Measurements from ENCODE around the gene CAST.

The CAST gene

DNA sequence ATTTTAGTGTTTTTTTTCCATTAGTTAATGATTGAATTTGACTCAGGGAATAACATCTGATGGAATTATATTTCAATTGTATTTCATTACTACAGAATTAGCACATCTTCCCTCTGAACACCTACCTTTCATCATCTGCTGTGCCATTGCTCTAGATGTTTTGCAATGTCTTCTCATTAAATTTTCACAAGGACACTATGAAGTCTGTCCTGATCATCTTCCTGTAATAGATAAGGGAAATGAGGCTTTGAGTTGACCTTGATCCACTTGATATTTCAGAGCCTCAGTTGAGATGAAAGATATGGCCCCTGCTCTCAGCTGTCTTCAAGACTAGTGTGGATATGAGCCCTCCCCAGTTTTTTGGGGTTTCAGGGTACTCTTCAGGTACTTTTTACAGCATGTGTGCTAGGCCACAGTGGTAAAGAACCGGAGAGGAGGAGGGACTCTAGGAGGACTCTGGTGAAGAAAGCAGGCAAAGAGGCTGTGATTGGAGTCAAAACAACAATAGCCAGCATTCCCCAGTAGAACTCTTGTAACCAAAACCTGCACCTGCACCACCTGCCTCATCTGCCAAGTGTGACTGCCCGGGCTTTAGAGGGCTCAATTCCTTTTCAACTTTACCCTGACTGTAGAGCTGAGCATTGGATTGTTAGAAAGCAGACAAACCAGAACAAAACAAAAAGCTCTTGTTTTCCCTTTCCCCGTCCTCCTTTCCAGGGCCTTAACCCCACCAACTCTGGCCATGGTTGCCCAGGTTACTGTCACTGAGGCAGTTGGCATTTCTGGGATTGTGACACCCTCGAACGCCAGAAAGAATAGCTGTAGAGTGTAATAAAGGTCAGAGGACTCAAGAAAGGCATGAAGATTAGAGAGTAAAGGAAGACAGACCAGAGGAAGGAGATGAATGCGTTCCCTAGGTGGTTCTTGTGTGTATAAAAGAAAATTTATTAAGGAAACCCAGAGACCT is 89.3 kb downstream of the CAST start:
- Histone ChIP-seq H3K9ac (ENCODE audit: low read length) (no peak overlapping the region), H3K9me3 (ENCODE audit: low read length) (no peaks in the 10 kb centered on the region), H3K4me1 (ENCODE audit: insufficient read depth, low read length) (no peaks in the 10 kb centered on the region), H3K4me3 (ENCODE audit: low read depth in 1 of 2, low read length in 2 of 2) (no peak overlapping the region), H3K36me3 (ENCODE audit: insufficient read depth, low read length) (peaks cover 78% of the 10 kb centered on the region), H3K27me3 (ENCODE audit: control insufficient read depth in 1 of 2, insufficient read depth in 2 of 2, low read length in 2 of 2) (no peaks in the 10 kb centered on the region), H3K27ac (ENCODE audit: low read depth, low read length) (no peak overlapping the region)

DNA sequence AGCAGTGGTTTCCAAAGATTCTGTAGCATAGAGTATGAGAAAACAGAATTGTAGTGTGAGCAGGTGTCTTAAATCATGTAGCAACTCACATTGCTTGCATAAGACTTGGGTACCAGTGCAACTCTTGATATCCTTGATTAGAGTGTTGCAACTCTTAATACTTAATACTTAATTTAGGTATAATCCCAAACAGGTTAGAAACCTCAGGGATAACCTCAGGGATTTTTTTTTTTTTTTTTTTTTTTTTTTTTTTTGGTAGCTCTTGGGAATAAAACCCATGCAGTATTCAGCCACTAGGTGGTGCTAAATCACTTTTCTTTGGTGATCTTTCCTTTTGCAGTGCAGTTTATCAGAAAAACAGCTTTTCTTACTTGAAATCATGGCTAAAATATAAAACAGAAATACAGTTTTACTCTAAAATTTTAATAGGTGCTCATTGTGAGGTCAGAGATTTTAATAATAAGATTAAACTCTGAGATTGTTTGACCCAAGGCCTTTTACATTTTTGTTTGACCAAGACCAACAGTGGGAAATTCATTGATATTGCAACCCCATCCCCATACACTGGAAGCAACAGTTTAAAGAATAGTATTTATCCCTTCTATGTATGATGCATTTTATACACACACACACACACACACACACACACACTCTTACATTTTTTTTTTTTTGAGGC is 90.3 kb downstream of the CAST start:
- H3K9ac ChIP-seq (ENCODE audit: low read length) = no peak overlapping the region
- peaks cover 85% of the 10 kb centered on the region for H3K36me3 ChIP-seq (ENCODE audit: insufficient read depth, low read length)
- H3K27ac ChIP-seq (ENCODE audit: low read depth, low read length) = no peak overlapping the region
- H3K9me3 ChIP-seq (ENCODE audit: low read length) = no peaks in the 10 kb centered on the region
- no peaks in the 10 kb centered on the region for H3K27me3 ChIP-seq (ENCODE audit: control insufficient read depth in 1 of 2, insufficient read depth in 2 of 2, low read length in 2 of 2)
- H3K4me1 ChIP-seq (ENCODE audit: insufficient read depth, low read length) = no peaks in the 10 kb centered on the region
- no peak overlapping the region for H3K4me3 ChIP-seq (ENCODE audit: low read depth in 1 of 2, low read length in 2 of 2)

DNA sequence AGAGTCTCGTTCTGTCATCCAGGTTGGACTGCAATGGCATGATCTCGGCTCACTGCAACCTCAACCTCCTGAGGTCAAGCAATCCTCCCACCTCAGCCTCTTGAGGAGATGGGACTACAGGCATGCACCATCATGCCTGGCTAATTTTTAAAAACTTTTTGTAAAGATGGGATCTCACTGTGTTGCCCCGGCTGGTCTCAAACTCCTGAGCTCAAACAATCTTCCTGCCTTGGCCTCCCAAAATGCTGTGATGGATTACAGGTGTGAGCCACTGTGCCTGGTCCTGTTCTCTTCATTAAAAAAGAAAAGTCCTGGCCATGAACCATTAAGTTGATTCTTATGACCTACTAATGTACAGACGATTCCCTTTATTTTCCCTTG is 90.8 kb downstream of the CAST start:
- Histone ChIP-seq H3K36me3 (ENCODE audit: insufficient read depth, low read length) (peaks cover 84% of the 10 kb centered on the region), H3K9ac (ENCODE audit: low read length) (no peak overlapping the region), H3K27ac (ENCODE audit: low read depth, low read length) (no peak overlapping the region), H3K9me3 (ENCODE audit: low read length) (no peaks in the 10 kb centered on the region), H3K4me3 (ENCODE audit: low read depth in 1 of 2, low read length in 2 of 2) (no peak overlapping the region), H3K27me3 (ENCODE audit: control insufficient read depth in 1 of 2, insufficient read depth in 2 of 2, low read length in 2 of 2) (no peaks in the 10 kb centered on the region), H3K4me1 (ENCODE audit: insufficient read depth, low read length) (no peaks in the 10 kb centered on the region)

DNA sequence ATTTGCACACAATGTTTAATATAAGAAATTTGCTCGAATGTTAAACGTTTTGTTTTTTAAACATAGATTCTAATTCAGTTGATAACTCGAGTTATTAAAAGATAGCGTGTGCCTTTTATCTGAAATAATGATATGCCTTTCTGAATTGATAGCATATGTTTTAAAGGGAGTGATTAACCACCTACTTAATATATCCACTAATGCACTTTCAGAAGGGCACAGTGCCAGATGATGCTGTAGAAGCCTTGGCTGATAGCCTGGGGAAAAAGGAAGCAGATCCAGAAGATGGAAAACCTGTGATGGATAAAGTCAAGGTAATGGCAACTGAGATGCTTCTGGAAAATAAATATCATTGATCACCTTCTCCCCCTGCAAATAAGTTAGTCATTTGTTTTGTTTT is 91.7 kb downstream of the CAST start:
- no peaks in the 10 kb centered on the region for H3K27me3 ChIP-seq (ENCODE audit: control insufficient read depth in 1 of 2, insufficient read depth in 2 of 2, low read length in 2 of 2)
- H3K4me1 ChIP-seq (ENCODE audit: insufficient read depth, low read length) = no peaks in the 10 kb centered on the region
- H3K36me3 ChIP-seq (ENCODE audit: insufficient read depth, low read length) = peaks cover 84% of the 10 kb centered on the region
- no peak overlapping the region for H3K27ac ChIP-seq (ENCODE audit: low read depth, low read length)
- H3K4me3 ChIP-seq (ENCODE audit: low read depth in 1 of 2, low read length in 2 of 2) = no peak overlapping the region
- no peaks in the 10 kb centered on the region for H3K9me3 ChIP-seq (ENCODE audit: low read length)
- H3K9ac ChIP-seq (ENCODE audit: low read length) = no peak overlapping the region

DNA sequence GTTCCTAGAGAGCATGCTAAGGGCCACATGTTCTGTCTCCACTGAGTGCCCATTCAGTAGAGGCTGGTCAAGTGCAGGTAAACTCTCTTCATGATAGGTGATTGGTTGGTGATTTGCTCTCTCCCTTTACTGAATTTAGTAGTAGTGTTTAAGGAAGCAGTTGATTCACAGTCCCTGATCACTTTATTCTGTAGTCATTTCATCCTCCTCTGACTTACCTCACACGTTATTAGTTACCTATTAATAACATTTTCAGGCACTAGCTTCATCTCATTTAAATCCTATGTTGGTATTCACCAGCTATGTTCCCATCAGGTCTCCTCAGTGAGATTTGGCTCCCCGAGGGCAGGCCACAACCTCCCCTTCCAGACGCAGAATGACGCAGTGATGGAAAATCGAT is 93.7 kb downstream of the CAST start:
- Histone ChIP-seq H3K27ac (ENCODE audit: low read depth, low read length) (no peak overlapping the region), H3K4me3 (ENCODE audit: low read depth in 1 of 2, low read length in 2 of 2) (no peak overlapping the region), H3K36me3 (ENCODE audit: insufficient read depth, low read length) (peaks cover 65% of the 10 kb centered on the region), H3K9me3 (ENCODE audit: low read length) (no peaks in the 10 kb centered on the region), H3K27me3 (ENCODE audit: control insufficient read depth in 1 of 2, insufficient read depth in 2 of 2, low read length in 2 of 2) (no peaks in the 10 kb centered on the region), H3K4me1 (ENCODE audit: insufficient read depth, low read length) (no peaks in the 10 kb centered on the region), H3K9ac (ENCODE audit: low read length) (no peak overlapping the region)

DNA sequence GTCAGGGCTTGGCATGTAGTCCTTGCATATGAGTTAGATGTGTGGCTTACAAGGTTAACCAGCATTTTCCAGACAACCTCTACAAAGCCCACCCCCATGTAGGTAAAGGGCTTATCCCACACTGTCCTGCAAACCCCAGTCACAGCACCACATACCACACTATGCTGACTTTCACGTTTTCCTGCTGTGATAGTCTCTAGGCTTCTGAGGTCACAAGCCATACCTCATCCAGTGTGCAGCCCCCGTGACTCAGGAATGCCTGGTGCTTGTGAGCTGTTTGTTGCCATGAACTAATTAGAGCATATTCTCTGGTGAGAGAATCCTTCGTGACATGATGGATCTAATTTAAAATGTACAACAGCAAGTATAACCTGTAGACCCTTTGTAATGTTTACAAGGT is 94.8 kb downstream of the CAST start:
- peaks cover 54% of the 10 kb centered on the region for H3K36me3 ChIP-seq (ENCODE audit: insufficient read depth, low read length)
- H3K27me3 ChIP-seq (ENCODE audit: control insufficient read depth in 1 of 2, insufficient read depth in 2 of 2, low read length in 2 of 2) = no peaks in the 10 kb centered on the region
- H3K4me3 ChIP-seq (ENCODE audit: low read depth in 1 of 2, low read length in 2 of 2) = no peak overlapping the region
- H3K9me3 ChIP-seq (ENCODE audit: low read length) = no peaks in the 10 kb centered on the region
- H3K4me1 ChIP-seq (ENCODE audit: insufficient read depth, low read length) = no peaks in the 10 kb centered on the region
- H3K9ac ChIP-seq (ENCODE audit: low read length) = no peak overlapping the region
- no peak overlapping the region for H3K27ac ChIP-seq (ENCODE audit: low read depth, low read length)

DNA sequence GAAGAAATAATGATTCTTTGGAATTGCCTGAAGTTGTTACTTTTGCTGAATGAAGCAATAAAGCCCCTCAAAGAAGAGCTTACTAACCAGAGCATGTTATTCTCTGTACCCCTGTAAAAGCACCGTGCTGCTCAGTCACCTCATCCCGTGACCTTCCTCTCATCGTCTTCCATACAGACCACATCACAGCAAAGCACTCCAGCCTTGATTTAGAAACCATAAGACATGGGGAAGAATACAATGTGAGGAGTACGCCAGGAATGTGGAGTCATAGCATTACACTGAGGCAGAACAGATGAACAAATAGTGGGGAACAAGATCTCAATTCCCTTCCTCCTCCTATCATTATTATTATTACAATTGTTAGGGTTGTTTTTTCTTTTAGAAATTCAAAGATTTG is 96.4 kb downstream of the CAST start:
- H3K27ac ChIP-seq (ENCODE audit: low read depth, low read length) = no peak overlapping the region

DNA sequence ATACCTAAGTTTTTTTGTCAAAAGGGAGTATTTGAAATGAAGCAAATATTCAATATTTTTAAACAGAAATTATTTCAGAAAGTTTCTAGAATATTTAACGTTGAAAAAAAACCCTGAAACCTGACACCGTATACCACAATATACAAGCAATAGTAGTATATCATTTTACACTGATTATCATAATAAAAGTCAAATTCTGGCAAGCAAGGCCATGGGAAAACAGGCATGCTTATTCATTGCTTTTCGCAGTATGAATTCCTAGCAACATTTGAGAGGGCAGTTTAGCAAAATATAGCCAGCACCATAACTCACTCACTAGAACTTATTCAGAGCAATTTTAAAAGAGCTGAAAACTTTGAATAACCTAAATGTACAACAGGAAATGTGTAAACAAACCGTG is 99.4 kb downstream of the CAST start:
- Histone ChIP-seq H3K36me3 (ENCODE audit: insufficient read depth, low read length) (peaks cover 52% of the 10 kb centered on the region), H3K27me3 (ENCODE audit: control insufficient read depth in 1 of 2, insufficient read depth in 2 of 2, low read length in 2 of 2) (no peaks in the 10 kb centered on the region), H3K4me1 (ENCODE audit: insufficient read depth, low read length) (peaks cover 12% of the 10 kb centered on the region), H3K9me3 (ENCODE audit: low read length) (no peaks in the 10 kb centered on the region), H3K27ac (ENCODE audit: low read depth, low read length) (no peak overlapping the region), H3K9ac (ENCODE audit: low read length) (no peak overlapping the region), H3K4me3 (ENCODE audit: low read depth in 1 of 2, low read length in 2 of 2) (no peak overlapping the region)

More for the DNA sequence above, 96.4 kb downstream of the CAST start:
- Histone ChIP-seq H3K4me1 (ENCODE audit: insufficient read depth, low read length) (peaks cover 10% of the 10 kb centered on the region), H3K9me3 (ENCODE audit: low read length) (no peaks in the 10 kb centered on the region), H3K27me3 (ENCODE audit: control insufficient read depth in 1 of 2, insufficient read depth in 2 of 2, low read length in 2 of 2) (no peaks in the 10 kb centered on the region), H3K9ac (ENCODE audit: low read length) (no peak overlapping the region), H3K4me3 (ENCODE audit: low read depth in 1 of 2, low read length in 2 of 2) (no peak overlapping the region), H3K36me3 (ENCODE audit: insufficient read depth, low read length) (peaks cover 55% of the 10 kb centered on the region)

DNA sequence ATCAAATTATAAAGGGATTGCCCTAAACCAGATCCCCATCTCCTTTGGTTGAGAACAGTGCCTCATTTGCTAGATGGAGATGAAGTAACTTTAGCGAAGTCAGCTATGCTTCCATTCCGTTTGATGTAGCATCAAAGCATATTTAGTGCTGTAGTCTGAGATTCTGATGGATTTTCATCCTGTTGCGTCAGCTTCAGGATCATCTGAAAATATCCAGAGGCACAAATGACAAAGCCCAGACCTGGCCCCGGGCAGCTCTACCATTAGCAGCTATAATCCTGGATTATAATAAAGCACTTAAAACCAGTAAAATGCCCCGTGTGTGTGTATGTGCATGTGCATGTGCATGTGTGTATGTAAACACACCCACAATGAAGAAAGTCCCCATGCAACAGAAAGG is 100.8 kb downstream of the CAST start:
- Histone ChIP-seq H3K4me3 (ENCODE audit: low read depth in 1 of 2, low read length in 2 of 2) (no peak overlapping the region), H3K27ac (ENCODE audit: low read depth, low read length) (no peak overlapping the region), H3K36me3 (ENCODE audit: insufficient read depth, low read length) (peaks cover 53% of the 10 kb centered on the region)

DNA sequence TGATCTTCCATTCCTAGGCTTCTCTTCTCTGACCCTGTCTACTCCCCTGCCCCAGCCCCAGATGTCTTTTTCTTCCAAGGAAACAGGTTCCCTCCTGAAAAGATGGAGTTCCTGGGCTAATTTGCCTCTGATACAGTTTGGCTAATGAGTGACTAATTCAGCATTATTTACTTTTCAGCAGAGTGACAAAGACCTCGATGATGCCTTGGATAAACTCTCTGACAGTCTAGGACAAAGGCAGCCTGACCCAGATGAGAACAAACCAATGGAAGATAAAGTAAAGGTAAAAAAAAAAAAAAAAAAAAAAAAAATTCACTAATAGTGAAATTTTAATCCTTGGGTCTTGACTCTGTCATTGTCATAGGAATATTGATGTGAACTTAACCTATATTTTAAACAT is 102.9 kb downstream of the CAST start:
- peaks cover 69% of the 10 kb centered on the region for H3K36me3 ChIP-seq (ENCODE audit: insufficient read depth, low read length)
- no peaks in the 10 kb centered on the region for H3K27me3 ChIP-seq (ENCODE audit: control insufficient read depth in 1 of 2, insufficient read depth in 2 of 2, low read length in 2 of 2)
- peaks cover 12% of the 10 kb centered on the region for H3K4me1 ChIP-seq (ENCODE audit: insufficient read depth, low read length)
- no peak overlapping the region for H3K4me3 ChIP-seq (ENCODE audit: low read depth in 1 of 2, low read length in 2 of 2)
- no peak overlapping the region for H3K27ac ChIP-seq (ENCODE audit: low read depth, low read length)
- no peak overlapping the region for H3K9ac ChIP-seq (ENCODE audit: low read length)
- no peaks in the 10 kb centered on the region for H3K9me3 ChIP-seq (ENCODE audit: low read length)

More for the DNA sequence above, 100.8 kb downstream of the CAST start:
- Histone ChIP-seq H3K27me3 (ENCODE audit: control insufficient read depth in 1 of 2, insufficient read depth in 2 of 2, low read length in 2 of 2) (no peaks in the 10 kb centered on the region), H3K4me1 (ENCODE audit: insufficient read depth, low read length) (peaks cover 12% of the 10 kb centered on the region), H3K9ac (ENCODE audit: low read length) (no peak overlapping the region), H3K9me3 (ENCODE audit: low read length) (no peaks in the 10 kb centered on the region)

DNA sequence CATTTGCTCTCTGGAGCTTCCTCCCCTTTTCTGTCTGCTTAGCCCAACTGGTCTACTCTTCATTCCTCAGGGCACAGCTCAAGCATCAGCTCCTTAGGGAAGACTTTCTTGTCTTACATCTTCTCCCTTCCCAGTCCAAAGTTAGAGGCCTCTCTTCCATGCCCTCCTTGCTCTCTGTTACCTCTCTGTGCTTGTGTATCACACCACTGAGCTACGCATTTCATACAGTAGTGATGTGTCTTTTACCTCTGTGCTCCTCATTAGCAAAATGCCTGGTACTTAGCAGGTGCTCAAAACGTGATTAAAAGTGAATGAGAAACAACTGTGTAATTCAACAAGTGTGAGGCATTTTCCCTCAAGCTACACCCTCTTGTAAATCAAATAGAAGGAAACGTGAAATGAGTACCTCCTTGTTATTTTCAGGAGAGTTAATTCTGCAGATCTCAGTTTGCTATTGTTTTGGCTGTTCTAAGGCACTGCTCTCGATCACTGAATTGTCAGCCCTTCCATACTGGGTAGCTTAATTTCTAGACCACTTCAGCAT is 106.6 kb downstream of the CAST start:
- Histone ChIP-seq H3K4me3 (ENCODE audit: low read depth in 1 of 2, low read length in 2 of 2) (no peak overlapping the region), H3K27me3 (ENCODE audit: control insufficient read depth in 1 of 2, insufficient read depth in 2 of 2, low read length in 2 of 2) (no peaks in the 10 kb centered on the region)

More for the DNA sequence above, 106.6 kb downstream of the CAST start:
- peaks cover 87% of the 10 kb centered on the region for H3K36me3 ChIP-seq (ENCODE audit: insufficient read depth, low read length)
- H3K9ac ChIP-seq (ENCODE audit: low read length) = no peak overlapping the region
- H3K27ac ChIP-seq (ENCODE audit: low read depth, low read length) = no peak overlapping the region
- H3K9me3 ChIP-seq (ENCODE audit: low read length) = no peaks in the 10 kb centered on the region
- H3K4me1 ChIP-seq (ENCODE audit: insufficient read depth, low read length) = peaks cover under 1% of the 10 kb centered on the region
